ENCODE results near the gene MICALL2. TPM values are rescaled to one million over a fixed set of nuclear protein-coding genes. Genes with fewer than 3 reads are reported as not detected.

The MICALL2 gene
- polyA plus RNA-seq, 1 donor from 2014 or later: 12.8 TPM

GRCh38 chr7:1393421-1393820 is 65.8 kb downstream of the MICALL2 start:
- H4K20me1 ChIP-seq (ENCODE audit: insufficient read depth): no peaks in the 10 kb centered on the region

GRCh38 chr7:1392556-1392955 is 66.7 kb downstream of the MICALL2 start:
- Histone ChIP-seq H3F3A (ENCODE audit: insufficient read depth, low read length, poor library complexity, severe bottlenecking) (no peaks in the 10 kb centered on the region), H3K27me3 (ENCODE audit: insufficient read depth, low read depth, low read length) (no peaks in the 10 kb centered on the region), H3K9me3 (ENCODE audit: low read length) (peaks cover 4% of the 10 kb centered on the region), H3K36me3 (ENCODE audit: insufficient read depth, low read length) (no peaks in the 10 kb centered on the region), H3K9me2 (ENCODE audit: insufficient read depth, low read length) (no peaks in the 10 kb centered on the region), H3K4me2 (ENCODE audit: low read length) (no peak overlapping the region), H3K4me3 (ENCODE audit: low read length) (no peak overlapping the region), H3K79me2 (replicated peaks; ENCODE audit: insufficient read depth, low read length) (no peaks in the 10 kb centered on the region), H3K9ac (ENCODE audit: low read length) (no peak overlapping the region), H2AFZ (ENCODE audit: low read depth, low read length) (no peak overlapping the region), H4K20me1 (ENCODE audit: insufficient read depth) (no peaks in the 10 kb centered on the region), H3K27ac (ENCODE audit: low read length) (no peak overlapping the region)
- no peak for TF ChIP-seq EP300 (conservative IDR thresholded peaks at IDR 0.05; ENCODE audit: poor library complexity, severe bottlenecking)
- no peak for TF ChIP-seq REST (IDR thresholded peaks at IDR 0.05; ENCODE audit: borderline replicate concordance)
- TF ChIP-seq SMC3 (conservative IDR thresholded peaks at IDR 0.05; ENCODE audit: poor library complexity): no peak
- TF ChIP-seq RAD21 (conservative IDR thresholded peaks at IDR 0.05): no peak
- no peak for TF ChIP-seq CTCF (IDR thresholded peaks at IDR 0.05; ENCODE audit: poor library complexity, severe bottlenecking)

More at GRCh38 chr7:1393421-1393820, 65.8 kb downstream of the MICALL2 start:
- H3K4me3 ChIP-seq (ENCODE audit: low read length): no peak overlapping the region
- no peaks in the 10 kb centered on the region for H3F3A ChIP-seq (ENCODE audit: insufficient read depth, low read length, poor library complexity, severe bottlenecking)
- no peak overlapping the region for H2AFZ ChIP-seq (ENCODE audit: low read depth, low read length)
- no peaks in the 10 kb centered on the region for H3K9me2 ChIP-seq (ENCODE audit: insufficient read depth, low read length)
- no peaks in the 10 kb centered on the region for H3K79me2 ChIP-seq (replicated peaks; ENCODE audit: insufficient read depth, low read length)
- H3K27me3 ChIP-seq (ENCODE audit: insufficient read depth, low read depth, low read length): no peaks in the 10 kb centered on the region
- no peak overlapping the region for H3K4me2 ChIP-seq (ENCODE audit: low read length)
- H3K9me3 ChIP-seq (ENCODE audit: low read length): peaks cover 4% of the 10 kb centered on the region
- no peaks in the 10 kb centered on the region for H3K36me3 ChIP-seq (ENCODE audit: insufficient read depth, low read length)
- H3K27ac ChIP-seq (ENCODE audit: low read length): no peak overlapping the region
- no peak for TF ChIP-seq REST (IDR thresholded peaks at IDR 0.05; ENCODE audit: borderline replicate concordance)
- no peak for TF ChIP-seq EP300 (conservative IDR thresholded peaks at IDR 0.05; ENCODE audit: poor library complexity, severe bottlenecking)
- TF ChIP-seq POLR2AphosphoS5 (IDR thresholded peaks at IDR 0.05): no peak
- TF ChIP-seq SMC3 (conservative IDR thresholded peaks at IDR 0.05; ENCODE audit: poor library complexity): no peak
- TF ChIP-seq RAD21 (conservative IDR thresholded peaks at IDR 0.05): no peak
- TF ChIP-seq EZH2 (IDR thresholded peaks at IDR 0.05; ENCODE audit: borderline replicate concordance, insufficient read depth, low read length, poor library complexity, severe bottlenecking): no peak
- TF ChIP-seq MXI1 (conservative IDR thresholded peaks at IDR 0.05; ENCODE audit: poor library complexity, severe bottlenecking): no peak
- no peak for TF ChIP-seq CTCF (IDR thresholded peaks at IDR 0.05; ENCODE audit: poor library complexity, severe bottlenecking)
- no peak for TF ChIP-seq TAF1 (IDR thresholded peaks at IDR 0.05; ENCODE audit: low read depth)
- no peak overlapping the region for H3K9ac ChIP-seq (ENCODE audit: low read length)

All from neural cell (in vitro differentiated cells).